Ascending aorta (tissue), 2 donors: ENCODE data around the gene CIP2A. TPM values are rescaled to one million over a fixed set of nuclear protein-coding genes. Genes with fewer than 3 reads are reported as not detected.
A peak's percentile ranks its signal among the peaks of the same experiment; 100 is the strongest.
"Not testable (repeated sequence)": the region's sequence is repeated elsewhere in the genome, so short reads cannot be mapped to it uniquely, and the experiment has no call there.

Experiments used
- DNase-seq, 2 donors: peaks; one replicate each; pipeline ENCODE4 v3.0.0-alpha.2; 2019; ENCODE audit warnings: low spot score in 2 of 2
- H3K27ac ChIP-seq, 2 donors: fragments of 200-600 bp; sonication (generic); one replicate each; pipeline ENCODE4 v1.5.1; 2016 to 2017; ENCODE audit warnings: mild to moderate bottlenecking in 1 of 2
- H3K27me3 ChIP-seq: fragments of 200-600 bp; sonication (generic); one replicate; pipeline ENCODE4 v1.5.1; 2017
- H3K36me3 ChIP-seq, 2 donors: fragments of 200-600 bp; sonication (generic); one replicate each; pipeline ENCODE4 v1.5.1; 2016
- H3K4me1 ChIP-seq, 2 donors: fragments of 200-600 bp; sonication (generic); one replicate each; pipeline ENCODE4 v1.5.1; 2016 to 2017; ENCODE audit warnings: mild to moderate bottlenecking in 1 of 2
- H3K4me3 ChIP-seq, 2 donors: fragments of 200-600 bp; sonication (generic); one replicate each; pipeline ENCODE4 v1.5.1; 2016 to 2017; ENCODE audit warnings: mild to moderate bottlenecking in 1 of 2
- H3K9me3 ChIP-seq, 2 donors: fragments of 200-600 bp; sonication (generic); one replicate each; pipeline ENCODE4 v1.5.1; 2016
- CTCF ChIP-seq, 3 experiments: fragments of 200-600 bp in 2 of 3; fragments of 450-650 bp in 1 of 3; sonication (generic) in 2 of 3; IDR thresholded peaks; one replicate each; pipeline ENCODE4 v1.5.1; 2016 to 2019; ENCODE audit warnings: antibody characterized with exemption in 3 of 3, mild to moderate bottlenecking in 1 of 3, moderate library complexity in 1 of 3
- intact Hi-C: fragments of 100-400 bp; cut with DNase I; formaldehyde crosslinking; loops from one replicate; pipeline ENCODE4 v1.15.1; 2023
- total RNA-seq: library from RNA; depleted of rRNA; stranded (reverse); fragments of >200 nt; gene quantifications from one replicate; pipeline ENCODE4 v1.1.0, GENCODE V29; 2016

The CIP2A gene
- not detected for total RNA-seq

- TF ChIP-seq CTCF (IDR thresholded peaks at IDR 0.05) = no peak
- H3K4me3 ChIP-seq = peak within 1 kb of the TSS; percentile 70 to 71
Measured at GRCh38 chr3:108589081-108589997, at the start of gene CIP2A, which contains the start of gene DZIP3. Gene CIP2A, minus strand, starts transcription at chr3:108589438. Its CDS starts 63 bp downstream, at chr3:108589375. Gene DZIP3, plus strand, starts transcription at chr3:108589722. Its CDS starts 15,685 bp downstream, at chr3:108605407.

GRCh38 chr3:108629974-108630373, 40.7 kb upstream of the CIP2A start:
- no peaks in the 10 kb centered on the region for H3K4me1 ChIP-seq
- H3K9me3 ChIP-seq = no peaks in the 10 kb centered on the region
- no peaks in the 10 kb centered on the region for H3K27me3 ChIP-seq
- H3K27ac ChIP-seq = no peak overlapping the region
- H3K4me3 ChIP-seq = no peak overlapping the region
- DNase-seq = no peak
- intact Hi-C loops = no loop called here
- peaks cover 0 to 5% of the 10 kb centered on the region in 2 donors for H3K36me3 ChIP-seq
- no peak for TF ChIP-seq CTCF (IDR thresholded peaks at IDR 0.05)

More at GRCh38 chr3:108589081-108589997, at the start of gene CIP2A, which contains the start of gene DZIP3:
- Histone ChIP-seq H3K4me1 (peaks cover 0 to 2% of the 10 kb centered on the region in 2 donors), H3K36me3 (no peaks in the 10 kb centered on the region), H3K27me3 (no peaks in the 10 kb centered on the region), H3K27ac (peak within 1 kb of the TSS; percentile 93), H3K9me3 (no peaks in the 10 kb centered on the region)
- intact Hi-C loops = loop anchor here (5.0 to 10.0 kb wide), 3 partner anchors 495 to 1355 kb away; partner anchors contain the start of genes BBX and CD47
- DNase-seq = peak; percentile 20 to 88

- intact Hi-C loops = no loop called here
- no peak for DNase-seq
Measured at GRCh38 chr3:108623504-108623903, 34.3 kb upstream of the CIP2A start.

GRCh38 chr3:108620250-108620649, 31.0 kb upstream of the CIP2A start:
- no peak for DNase-seq
- H3K27me3 ChIP-seq = no peaks in the 10 kb centered on the region
- H3K9me3 ChIP-seq = no peaks in the 10 kb centered on the region
- intact Hi-C loops = no loop called here
- H3K27ac ChIP-seq = no peak overlapping the region
- no peaks in the 10 kb centered on the region for H3K4me1 ChIP-seq
- H3K4me3 ChIP-seq = no peak overlapping the region
- peaks cover 0 to 3% of the 10 kb centered on the region in 2 donors for H3K36me3 ChIP-seq
- no peak for TF ChIP-seq CTCF (IDR thresholded peaks at IDR 0.05)

More at GRCh38 chr3:108623504-108623903, 34.3 kb upstream of the CIP2A start:
- no peak overlapping the region for H3K4me3 ChIP-seq
- no peaks in the 10 kb centered on the region for H3K27me3 ChIP-seq
- no peak for TF ChIP-seq CTCF (IDR thresholded peaks at IDR 0.05)
- no peaks in the 10 kb centered on the region for H3K9me3 ChIP-seq
- no peak overlapping the region for H3K27ac ChIP-seq
- H3K36me3 ChIP-seq = peaks cover 0 to 5% of the 10 kb centered on the region in 2 donors
- no peaks in the 10 kb centered on the region for H3K4me1 ChIP-seq

GRCh38 chr3:108616090-108616489, 26.9 kb upstream of the CIP2A start:
- peaks cover 2 to 12% of the 10 kb centered on the region in 2 donors for H3K36me3 ChIP-seq
- H3K9me3 ChIP-seq, H3K4me3 ChIP-seq, H3K4me1 ChIP-seq, H3K27me3 ChIP-seq, DNase-seq, H3K27ac ChIP-seq, intact Hi-C loops: not testable (repeated sequence)

GRCh38 chr3:108610651-108611050, 21.4 kb upstream of the CIP2A start:
- Histone ChIP-seq H3K4me3 (no peak overlapping the region), H3K4me1 (no peaks in the 10 kb centered on the region), H3K27ac (no peak overlapping the region), H3K27me3 (no peaks in the 10 kb centered on the region), H3K9me3 (no peaks in the 10 kb centered on the region), H3K36me3 (peaks cover 2 to 21% of the 10 kb centered on the region in 2 donors)
- TF ChIP-seq CTCF (IDR thresholded peaks at IDR 0.05) = no peak
- intact Hi-C loops = no loop called here
- DNase-seq = no peak
